Smooth muscle cell of the brain vasculature (primary cell): ENCODE data around the gene KCNK6.
A peak's percentile ranks its signal among the peaks of the same experiment; 100 is the strongest.

Source experiments
- DNase-seq: peaks from one replicate; pipeline ENCODE4 v3.0.0-alpha.2; 2012; ENCODE audit warnings: low read depth, low spot score

KCNK6 gene

GRCh38 chr19:38298821-38299680, 20.6 kb upstream of the KCNK6 start:
- DNase-seq = peak; percentile 57

- no peak for DNase-seq
Measured at GRCh38 chr19:38303517-38304351, 15.9 kb upstream of the KCNK6 start, which contains the start of gene C19orf33. Gene C19orf33 (plus strand): TSS chr19:38304251. CDS start chr19:38304262, 11 bp downstream.

- no peak for DNase-seq
Measured at GRCh38 chr19:38304352-38304865, 15.2 kb upstream of the KCNK6 start.

GRCh38 chr19:38304866-38305429, 14.7 kb upstream of the KCNK6 start:
- DNase-seq = no peak

GRCh38 chr19:38306236-38306635, 13.4 kb upstream of the KCNK6 start:
- DNase-seq = no peak

GRCh38 chr19:38307076-38307475, 12.6 kb upstream of the KCNK6 start:
- DNase-seq = no peak

GRCh38 chr19:38307597-38307996, 12.0 kb upstream of the KCNK6 start:
- DNase-seq = no peak

GRCh38 chr19:38308006-38308766, 11.5 kb upstream of the KCNK6 start:
- DNase-seq = no peak

GRCh38 chr19:38308926-38309614, 10.6 kb upstream of the KCNK6 start:
- no peak for DNase-seq

GRCh38 chr19:38309615-38310278, 9.9 kb upstream of the KCNK6 start:
- no peak for DNase-seq

GRCh38 chr19:38310279-38310670, 9.4 kb upstream of the KCNK6 start:
- DNase-seq = no peak

- no peak for DNase-seq
Measured at GRCh38 chr19:38310986-38311385, 8.7 kb upstream of the KCNK6 start.

- DNase-seq = peak; percentile 87
Measured at GRCh38 chr19:38315657-38316476, 3.8 kb upstream of the KCNK6 start, which contains the start of gene YIF1B. Gene YIF1B (minus strand): TSS chr19:38315947. CDS start chr19:38315917, 30 bp downstream.

GRCh38 chr19:38316477-38317067, 3.1 kb upstream of the KCNK6 start:
- no peak for DNase-seq

- DNase-seq = no peak
Measured at GRCh38 chr19:38317104-38317612, 2.5 kb upstream of the KCNK6 start.

- no peak for DNase-seq
Measured at GRCh38 chr19:38318660-38319059, 985 bp upstream of the KCNK6 start.

GRCh38 chr19:38320969-38321339, 1.3 kb downstream of the KCNK6 start:
- DNase-seq = no peak

GRCh38 chr19:38321646-38322196, 2.1 kb downstream of the KCNK6 start:
- DNase-seq = no peak
